Measurements from ENCODE around the gene LIN7A. TPM values are rescaled to one million over a fixed set of nuclear protein-coding genes. Genes with fewer than 3 reads are reported as not detected.

LIN7A gene
- total RNA-seq, 4 donors from 2014 or later: 6.6 to 50.6 (median 11.9) TPM

- H3K4me1 ChIP-seq: no peaks in the 10 kb centered on the region
- no peak for ATAC-seq
- TF ChIP-seq POLR2AphosphoS5 (IDR thresholded peaks at IDR 0.05): no peak
- TF ChIP-seq POLR2A (IDR thresholded peaks at IDR 0.05): no peak
- TF ChIP-seq EP300 (IDR thresholded peaks at IDR 0.05): no peak
- no peak for TF ChIP-seq CTCF (IDR thresholded peaks at IDR 0.05)
- H3K4me3 ChIP-seq: no peak overlapping the region
- no peaks in the 10 kb centered on the region for H3K27me3 ChIP-seq
- H3K9me3 ChIP-seq: no peaks in the 10 kb centered on the region
- H3K27ac ChIP-seq: no peak overlapping the region
- 45 to 67% methylated on average over 2 of the region's 2 CpGs for WGBS, 2 donors (ENCODE audit: low coverage in 1 of 2)
- no peaks in the 10 kb centered on the region for H3K36me3 ChIP-seq
These were observed 189.9 kb downstream of the LIN7A start for GRCh38 chr12:80747800-80748199.

GRCh38 chr12:80745851-80746505, 191.8 kb downstream of the LIN7A start:
- no peak for ATAC-seq
- no peaks in the 10 kb centered on the region for H3K4me1 ChIP-seq

More at GRCh38 chr12:80745851-80746505, 191.8 kb downstream of the LIN7A start:
- TF ChIP-seq CTCF (IDR thresholded peaks at IDR 0.05) (no peak), POLR2A (IDR thresholded peaks at IDR 0.05) (no peak), EP300 (IDR thresholded peaks at IDR 0.05) (no peak), POLR2AphosphoS5 (IDR thresholded peaks at IDR 0.05) (no peak)
- Histone ChIP-seq H3K27me3 (no peaks in the 10 kb centered on the region), H3K36me3 (no peaks in the 10 kb centered on the region), H3K9me3 (no peaks in the 10 kb centered on the region), H3K27ac (no peak overlapping the region), H3K4me3 (no peak overlapping the region)
- 65 to 72% methylated on average over 5 to 6 of the region's 6 CpGs for WGBS, 2 donors (ENCODE audit: low coverage in 1 of 2)

Small RNAs within 50 kb of the gene (small RNA-seq; reads per million reads assigned to genes)
- gene MIR617: 0 reads per million in 4 donors
- gene MIR618: 0 to 0.13 (median 0) reads per million in 4 donors

Other genes starting within 250 kb of the LIN7A start
- not detected for gene MYF6, start 230.3 kb downstream of the LIN7A start, total RNA-seq
- not detected for gene MYF5, start 221.0 kb downstream of the LIN7A start, total RNA-seq
- 10 to 100 TPM in 3 of 4 donors, 1 to 10 TPM in 1; 6.8 to 19.0 (median 13.5) TPM for gene ACSS3, start 140.1 kb upstream of the LIN7A start, total RNA-seq

All from gastroesophageal sphincter (tissue), 4 donors.